ELR (cell line): ENCODE results near the gene MAF.

ENCODE experiments used
- DNase-seq: peaks from one replicate; pipeline ENCODE4 v3.0.0-alpha.2; 2015; ENCODE audit warnings: low read depth

The MAF gene

GRCh38 chr16:79589601-79590102 lies 10.9 kb downstream of the MAF start:
- DNase-seq = no peak

GRCh38 chr16:79587897-79588296 lies 12.6 kb downstream of the MAF start:
- DNase-seq = no peak

GRCh38 chr16:79587296-79587695 lies 13.2 kb downstream of the MAF start:
- DNase-seq = no peak

- DNase-seq = no peak
These were observed 17.7 kb downstream of the MAF start for GRCh38 chr16:79582789-79583188.

- DNase-seq = no peak
These were observed 19.9 kb downstream of the MAF start for GRCh38 chr16:79580453-79581191.

GRCh38 chr16:79576602-79577001 lies 23.9 kb downstream of the MAF start:
- no peak for DNase-seq

GRCh38 chr16:79573884-79574283 lies 26.7 kb downstream of the MAF start:
- DNase-seq = no peak

GRCh38 chr16:79573071-79573470 lies 27.5 kb downstream of the MAF start:
- DNase-seq = no peak

- no peak for DNase-seq
These were observed 28.5 kb downstream of the MAF start for GRCh38 chr16:79571903-79572535.

- DNase-seq = no peak
These were observed 29.3 kb downstream of the MAF start for GRCh38 chr16:79571065-79571902.

- DNase-seq = no peak
These were observed 35.8 kb downstream of the MAF start for GRCh38 chr16:79564671-79565107.

- DNase-seq = no peak
These were observed 36.6 kb downstream of the MAF start for GRCh38 chr16:79563921-79564320.

GRCh38 chr16:79562166-79562823 lies 38.2 kb downstream of the MAF start:
- no peak for DNase-seq

- DNase-seq = no peak
These were observed 38.8 kb downstream of the MAF start for GRCh38 chr16:79561729-79562128.

GRCh38 chr16:79560923-79561322 lies 39.6 kb downstream of the MAF start:
- DNase-seq = no peak

GRCh38 chr16:79560318-79560717 lies 40.2 kb downstream of the MAF start:
- DNase-seq = no peak

GRCh38 chr16:79559532-79559931 lies 41.0 kb downstream of the MAF start:
- DNase-seq = no peak

- no peak for DNase-seq
These were observed 43.1 kb downstream of the MAF start for GRCh38 chr16:79557421-79557820.

- DNase-seq = no peak
These were observed 45.6 kb downstream of the MAF start for GRCh38 chr16:79554912-79555311.

GRCh38 chr16:79550373-79550772 lies 50.2 kb downstream of the MAF start:
- no peak for DNase-seq

- no peak for DNase-seq
These were observed 53.5 kb downstream of the MAF start for GRCh38 chr16:79547085-79547484.
